Activated CD4-positive, alpha-beta T cell treated with anti-CD3 and anti-CD28 coated beads for 48 hours (primary cell): ENCODE results near the gene TGFB1I1.
"Not testable (repeated sequence)": the region's sequence is repeated elsewhere in the genome, so short reads cannot be mapped to it uniquely, and the experiment has no call there.

Experiments used
- DNase-seq: peaks from one replicate; pipeline ENCODE4 v3.0.0-alpha.2; 2020

The TGFB1I1 gene

DNA sequence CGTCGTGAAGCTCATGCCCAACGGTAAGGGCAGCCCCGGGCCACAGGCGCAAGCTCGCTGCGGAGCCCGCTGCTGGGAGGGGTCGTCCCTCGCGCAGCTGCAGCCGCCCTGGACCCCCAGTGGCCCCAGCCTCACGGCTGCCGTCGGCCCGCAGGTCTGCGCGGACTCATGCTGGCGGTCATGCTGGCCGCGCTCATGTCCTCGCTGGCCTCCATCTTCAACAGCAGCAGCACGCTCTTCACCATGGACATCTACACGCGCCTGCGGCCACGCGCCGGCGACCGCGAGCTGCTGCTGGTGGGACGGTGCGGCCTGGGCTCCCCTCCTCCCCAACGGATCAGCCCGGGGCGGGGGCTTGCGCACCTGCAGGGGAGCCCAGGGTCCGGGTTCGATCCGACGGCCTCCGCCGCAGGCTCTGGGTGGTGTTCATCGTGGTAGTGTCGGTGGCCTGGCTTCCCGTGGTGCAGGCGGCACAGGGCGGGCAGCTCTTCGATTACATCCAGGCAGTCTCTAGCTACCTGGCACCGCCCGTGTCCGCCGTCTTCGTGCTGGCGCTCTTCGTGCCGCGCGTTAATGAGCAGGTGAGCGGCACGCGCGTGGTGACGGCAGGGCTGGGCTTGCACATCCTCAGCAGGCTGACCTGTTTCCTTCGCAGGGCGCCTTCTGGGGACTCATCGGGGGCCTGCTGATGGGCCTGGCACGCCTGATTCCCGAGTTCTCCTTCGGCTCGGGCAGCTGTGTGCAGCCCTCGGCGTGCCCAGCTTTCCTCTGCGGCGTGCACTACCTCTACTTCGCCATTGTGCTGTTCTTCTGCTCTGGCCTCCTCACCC is 16.7 kb downstream of the TGFB1I1 start:
- DNase-seq: no peak

DNA sequence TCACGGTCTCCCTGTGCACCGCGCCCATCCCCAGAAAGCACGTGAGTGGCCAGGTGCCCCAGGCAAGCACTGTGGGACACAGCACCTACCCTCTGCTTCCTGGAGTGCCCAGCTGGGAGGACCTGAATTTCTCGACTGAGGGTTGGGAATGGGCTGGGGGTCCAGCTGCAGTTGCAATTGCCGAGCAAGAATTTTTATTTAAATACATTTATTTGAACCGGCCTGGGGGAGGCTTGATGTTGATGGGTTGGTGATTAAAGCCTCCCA is 17.3 kb downstream of the TGFB1I1 start:
- DNase-seq: no peak

DNA sequence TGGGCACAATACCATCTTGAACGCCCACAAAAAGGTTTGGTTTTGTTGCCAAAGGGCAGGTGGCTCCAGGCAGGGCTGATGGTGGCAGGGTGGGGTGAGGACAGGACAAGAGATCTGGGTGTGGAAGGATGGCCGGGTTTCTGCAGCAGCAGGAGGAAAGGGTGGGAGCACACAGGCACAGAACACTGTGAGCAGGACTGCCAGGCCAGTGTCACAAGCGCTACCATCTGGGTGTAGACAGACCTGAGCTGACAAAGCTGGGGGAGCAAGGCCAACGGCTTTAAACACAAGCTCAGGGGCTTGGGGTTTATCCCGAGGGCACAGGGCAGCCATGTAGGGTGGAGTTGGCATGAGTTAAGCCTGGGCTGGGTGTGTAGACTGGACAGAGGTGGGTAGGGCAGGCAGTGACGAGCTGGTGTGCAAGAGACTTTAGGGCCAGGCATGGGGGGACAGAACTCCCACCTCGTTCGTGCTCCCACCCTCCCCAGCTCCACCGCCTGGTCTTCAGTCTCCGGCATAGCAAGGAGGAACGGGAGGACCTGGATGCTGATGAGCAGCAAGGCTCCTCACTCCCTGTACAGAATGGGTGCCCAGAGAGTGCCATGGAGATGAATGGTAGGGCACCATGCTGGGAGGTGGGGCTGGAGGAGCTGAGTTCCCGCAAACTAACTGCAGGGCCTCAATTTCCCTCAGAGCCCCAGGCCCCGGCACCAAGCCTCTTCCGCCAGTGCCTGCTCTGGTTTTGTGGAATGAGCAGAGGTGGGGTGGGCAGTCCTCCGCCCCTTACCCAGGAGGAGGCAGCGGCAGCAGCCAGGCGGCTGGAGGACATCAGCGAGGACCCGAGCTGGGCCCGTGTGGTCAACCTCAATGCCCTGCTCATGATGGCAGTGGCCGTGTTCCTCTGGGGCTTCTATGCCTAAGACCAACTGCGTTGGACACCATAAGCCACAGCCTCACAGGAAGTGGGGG is 17.9 kb downstream of the TGFB1I1 start:
- no peak for DNase-seq

DNA sequence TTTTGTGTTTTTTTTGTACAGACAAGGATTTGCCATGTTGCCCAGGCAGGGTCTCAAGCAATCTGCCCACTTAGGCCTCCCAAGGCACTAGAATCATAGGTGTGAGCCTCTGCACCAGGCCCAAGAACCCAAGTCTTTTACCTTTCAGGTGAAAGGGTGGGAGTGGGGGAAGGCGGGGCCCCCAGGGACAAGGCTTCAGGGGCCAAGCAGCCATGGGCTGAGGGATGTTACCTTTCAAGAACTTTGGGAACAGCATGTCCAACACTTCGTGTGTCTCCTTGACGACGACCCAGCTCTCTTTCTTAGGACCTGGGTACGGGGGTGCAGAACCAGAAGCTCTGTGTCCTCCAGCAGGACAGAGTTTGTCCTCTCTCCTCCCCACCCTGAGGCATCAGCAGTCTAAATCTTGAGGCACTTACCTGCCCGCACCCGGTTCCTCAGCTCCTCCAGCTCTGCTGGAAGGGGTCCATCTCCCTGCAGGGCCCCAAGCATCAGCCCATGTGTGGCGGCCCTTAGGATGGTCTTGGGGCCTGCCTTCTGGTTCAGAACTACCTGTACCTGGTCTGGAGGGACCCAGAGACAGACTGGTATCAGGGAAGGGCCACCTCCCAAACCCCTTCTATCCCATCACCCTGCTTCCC is 19.9 kb downstream of the TGFB1I1 start:
- no peak for DNase-seq

DNA sequence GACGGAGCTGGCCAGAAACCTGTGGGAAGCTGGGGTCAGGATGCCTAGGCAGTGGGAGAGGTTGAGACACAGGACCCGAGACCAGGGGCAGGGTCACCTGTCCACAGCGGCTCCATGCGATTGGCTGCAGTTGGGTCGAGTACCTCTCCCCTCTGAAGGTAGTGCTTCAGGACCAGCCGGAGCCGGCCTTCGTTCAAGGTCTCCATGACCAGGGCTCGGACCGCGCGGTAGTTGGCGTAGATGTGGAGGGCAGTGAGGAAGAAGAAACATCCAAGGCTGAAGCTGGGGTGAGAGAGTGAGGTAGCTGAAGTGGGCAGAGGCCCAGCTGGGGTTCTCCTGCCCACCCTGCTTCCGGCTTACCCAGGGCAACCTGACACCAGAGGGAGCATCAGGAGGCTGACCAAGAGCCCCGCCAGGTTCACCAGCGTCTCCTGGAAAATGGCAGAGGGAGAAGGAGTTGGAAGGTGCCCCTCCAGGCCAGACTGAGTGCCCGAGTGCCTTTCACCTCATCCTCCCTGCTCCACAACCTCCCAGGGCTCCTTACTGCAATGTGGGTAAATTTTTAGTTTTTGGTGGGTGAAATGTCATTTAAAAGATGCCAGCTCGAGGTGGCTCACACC is 21.7 kb downstream of the TGFB1I1 start:
- no peak for DNase-seq

DNA sequence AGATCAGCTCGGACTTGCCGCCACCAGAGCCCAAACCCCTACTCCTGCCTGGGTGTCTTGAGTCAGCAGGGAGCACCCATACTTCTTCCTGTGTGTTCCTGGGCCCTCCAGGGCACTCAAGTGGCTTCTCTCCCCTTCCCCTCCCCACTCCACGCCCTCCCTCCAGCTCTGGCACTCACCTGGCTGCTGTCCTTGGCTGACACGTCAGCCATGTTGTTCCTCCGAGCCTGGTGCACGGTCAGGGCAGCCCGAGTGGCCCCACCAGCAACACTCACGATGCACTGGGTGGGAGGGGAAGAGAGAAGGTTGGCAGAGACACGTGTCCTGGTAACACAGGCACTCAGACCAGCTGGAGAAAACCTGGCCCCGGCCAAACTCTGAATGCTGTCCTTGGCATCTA is 24.7 kb downstream of the TGFB1I1 start:
- no peak for DNase-seq

DNA sequence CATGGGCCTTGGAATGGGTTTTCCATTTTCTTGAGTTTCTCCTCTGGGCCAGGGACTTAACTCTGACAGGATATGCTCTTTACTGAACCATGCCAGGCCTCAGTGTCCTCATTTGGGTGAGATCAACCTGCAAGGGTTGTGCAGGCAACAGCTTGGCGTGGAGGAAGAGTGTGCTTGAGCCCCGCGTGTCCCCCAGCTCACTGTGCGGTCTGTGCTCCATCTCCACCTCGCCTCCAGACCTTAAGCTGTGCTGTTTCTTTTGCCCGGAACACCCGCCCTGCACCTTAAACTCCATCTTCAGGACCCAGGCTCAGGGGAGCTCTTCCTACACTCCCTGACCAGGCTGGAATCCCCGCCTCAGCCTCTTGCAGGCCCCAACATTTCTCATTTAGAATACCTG is 26.5 kb downstream of the TGFB1I1 start:
- no peak for DNase-seq

DNA sequence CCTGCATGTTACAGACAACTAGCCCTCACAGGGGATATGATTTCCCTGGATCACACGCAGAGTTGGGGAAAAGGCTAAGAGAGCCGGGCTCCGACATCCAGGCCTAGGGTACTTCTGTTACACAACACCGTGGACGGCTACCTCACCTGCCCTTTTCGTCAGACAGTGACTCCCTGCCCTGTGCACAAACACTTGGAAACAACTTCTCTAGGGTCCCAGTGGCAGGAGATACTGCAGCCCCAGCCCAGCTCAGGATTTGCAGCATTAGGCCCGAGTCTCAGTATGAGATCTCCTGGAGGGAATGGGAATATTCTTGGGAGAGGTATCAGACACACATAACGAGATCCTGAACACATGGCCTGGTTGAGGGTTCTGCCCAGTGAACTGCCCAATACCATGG is 28.0 kb downstream of the TGFB1I1 start:
- DNase-seq: no peak

DNA sequence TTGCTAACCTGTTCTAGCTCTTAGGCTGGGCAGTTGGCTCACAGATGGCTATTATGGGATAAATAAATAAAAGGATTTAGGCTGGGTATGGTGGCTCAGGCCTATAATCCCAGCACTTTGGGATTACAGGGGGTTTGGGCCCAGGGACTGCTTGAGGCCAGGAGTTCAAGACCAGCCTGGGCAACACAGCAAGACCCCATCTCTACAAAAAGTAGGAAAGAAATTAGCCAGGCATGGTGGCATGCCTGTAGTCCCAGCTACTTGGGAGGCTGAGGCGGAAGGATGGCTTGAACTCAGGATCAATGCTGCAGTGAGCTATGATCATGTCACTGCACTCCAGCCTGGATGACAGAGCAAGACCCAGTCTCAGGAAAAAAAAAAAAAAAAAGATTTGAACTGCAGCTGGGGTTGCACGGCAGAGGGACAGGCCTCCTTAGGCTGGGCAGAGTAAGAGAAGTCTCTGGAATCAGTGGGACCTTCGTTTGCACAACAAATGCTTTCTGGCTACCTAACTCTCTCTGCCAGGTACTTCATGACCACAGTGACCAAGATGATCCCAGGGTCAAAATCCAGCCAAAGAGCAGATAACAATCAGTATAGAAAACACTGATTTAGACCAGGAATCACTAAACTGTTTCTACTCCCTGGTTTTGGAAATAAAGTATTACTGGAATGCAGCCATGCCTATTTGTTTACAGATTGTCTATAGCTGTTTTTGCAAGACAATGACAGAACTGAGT is 29.4 kb downstream of the TGFB1I1 start:
- DNase-seq: no peak

DNA sequence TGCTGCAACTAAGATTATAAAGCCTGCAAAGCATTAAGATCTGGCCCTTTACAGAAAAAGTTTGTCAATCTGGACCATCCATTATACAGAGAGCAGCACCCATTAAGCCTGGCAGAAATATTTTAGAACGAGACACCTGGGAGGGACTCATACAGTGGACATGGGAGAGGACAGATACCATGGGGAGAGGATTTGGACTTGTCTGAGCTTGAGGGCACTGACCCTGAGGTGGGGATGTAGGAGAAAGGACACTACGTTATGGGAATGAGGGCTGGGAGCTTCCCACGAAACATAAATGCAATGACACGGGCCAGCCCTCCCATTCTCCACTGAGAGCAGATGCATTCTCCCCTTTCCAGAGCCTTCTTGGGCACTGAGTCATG is 30.0 kb downstream of the TGFB1I1 start:
- no peak for DNase-seq

DNA sequence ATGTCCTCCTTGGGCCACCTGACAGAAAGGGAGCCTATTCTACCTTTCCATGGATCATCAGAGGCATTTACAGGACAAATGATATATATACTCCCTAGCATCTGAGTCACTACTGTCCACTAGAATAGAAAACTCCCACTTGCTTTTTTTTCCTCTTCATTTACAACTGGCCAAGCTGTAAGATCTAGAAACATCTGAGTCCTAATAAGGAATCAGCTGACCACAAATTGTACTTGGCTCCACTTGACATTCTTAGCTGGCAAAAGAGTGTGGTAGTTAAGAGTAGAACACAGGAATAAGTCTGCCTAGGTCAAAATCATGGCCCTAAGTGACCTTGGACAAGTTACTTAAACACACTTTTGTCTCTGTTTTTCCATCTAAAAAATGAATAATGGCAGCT is 31.0 kb downstream of the TGFB1I1 start:
- DNase-seq: no peak

DNA sequence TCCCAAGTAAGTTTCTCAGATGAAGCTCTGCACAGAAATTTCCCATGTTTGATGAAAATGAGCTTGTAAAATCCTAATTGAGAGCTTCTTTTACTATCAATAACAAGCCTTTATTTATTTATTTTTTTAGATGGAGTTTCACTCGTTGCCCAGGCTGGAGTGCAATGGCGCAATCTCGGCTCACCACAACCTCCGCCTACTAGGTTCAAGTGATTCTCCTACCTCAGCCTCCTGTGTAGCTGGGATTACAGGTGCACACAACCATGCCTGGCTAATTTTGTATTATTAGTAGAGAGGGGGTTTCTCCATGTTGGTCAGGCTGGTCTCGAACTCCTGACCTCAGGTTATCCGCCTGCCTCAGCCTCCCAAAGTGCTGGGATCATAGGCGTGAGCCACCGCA is 31.6 kb downstream of the TGFB1I1 start:
- not testable (repeated sequence) for DNase-seq

DNA sequence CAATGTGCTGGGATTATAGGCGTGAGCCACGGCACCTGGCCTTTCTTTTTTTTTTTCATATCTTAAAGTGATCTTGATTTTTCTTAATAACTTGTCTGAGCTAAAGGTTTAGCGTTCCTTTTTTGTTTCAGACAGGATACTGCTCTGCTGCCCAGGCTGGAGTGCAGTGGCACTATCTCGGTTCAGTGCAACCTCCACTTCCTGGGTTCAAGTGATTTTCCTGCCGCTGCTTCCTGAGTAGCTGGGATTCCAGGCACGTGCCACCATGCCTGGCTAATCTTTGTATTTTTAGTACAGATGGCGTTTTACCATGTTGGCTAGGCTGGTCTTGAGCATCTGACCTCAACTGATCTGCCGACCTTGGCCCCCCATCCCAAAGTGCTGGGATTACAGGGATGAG is 32.2 kb downstream of the TGFB1I1 start:
- DNase-seq: no peak

DNA sequence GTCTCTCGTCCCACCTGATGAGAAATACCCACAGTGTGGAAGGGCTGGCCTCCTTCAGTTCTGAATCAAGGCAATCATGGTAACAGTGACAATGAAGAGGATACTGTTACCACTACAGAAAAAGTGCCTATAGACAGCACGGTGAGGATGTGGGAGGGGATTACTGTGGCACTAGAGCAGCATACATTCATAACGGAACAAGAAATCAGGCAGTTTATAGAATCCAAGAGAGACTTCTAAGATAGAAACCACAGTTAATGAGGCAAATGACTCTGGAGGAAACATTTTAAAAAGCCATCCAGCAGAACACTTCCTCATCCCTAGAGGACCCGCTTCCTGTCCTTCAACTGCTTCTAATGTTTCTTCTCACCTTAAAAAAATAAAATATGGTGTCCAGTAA is 33.5 kb downstream of the TGFB1I1 start:
- peak; percentile 37 for DNase-seq

DNA sequence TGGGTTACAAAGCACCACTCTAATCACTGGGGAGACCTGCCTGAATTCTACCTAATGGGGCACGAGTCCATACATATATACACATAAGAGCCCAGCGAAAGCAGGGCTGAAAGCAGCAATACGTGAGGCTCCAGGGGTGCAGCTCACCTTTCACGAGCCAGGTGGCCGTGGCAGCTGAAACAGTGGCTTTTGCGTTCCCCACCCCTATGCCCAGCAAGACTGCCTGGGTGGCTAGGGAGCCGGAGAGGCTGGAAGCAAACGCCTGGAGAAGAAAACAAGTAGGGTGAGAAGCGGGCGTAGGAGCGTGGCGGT is 35.6 kb downstream of the TGFB1I1 start:
- no peak for DNase-seq

DNA sequence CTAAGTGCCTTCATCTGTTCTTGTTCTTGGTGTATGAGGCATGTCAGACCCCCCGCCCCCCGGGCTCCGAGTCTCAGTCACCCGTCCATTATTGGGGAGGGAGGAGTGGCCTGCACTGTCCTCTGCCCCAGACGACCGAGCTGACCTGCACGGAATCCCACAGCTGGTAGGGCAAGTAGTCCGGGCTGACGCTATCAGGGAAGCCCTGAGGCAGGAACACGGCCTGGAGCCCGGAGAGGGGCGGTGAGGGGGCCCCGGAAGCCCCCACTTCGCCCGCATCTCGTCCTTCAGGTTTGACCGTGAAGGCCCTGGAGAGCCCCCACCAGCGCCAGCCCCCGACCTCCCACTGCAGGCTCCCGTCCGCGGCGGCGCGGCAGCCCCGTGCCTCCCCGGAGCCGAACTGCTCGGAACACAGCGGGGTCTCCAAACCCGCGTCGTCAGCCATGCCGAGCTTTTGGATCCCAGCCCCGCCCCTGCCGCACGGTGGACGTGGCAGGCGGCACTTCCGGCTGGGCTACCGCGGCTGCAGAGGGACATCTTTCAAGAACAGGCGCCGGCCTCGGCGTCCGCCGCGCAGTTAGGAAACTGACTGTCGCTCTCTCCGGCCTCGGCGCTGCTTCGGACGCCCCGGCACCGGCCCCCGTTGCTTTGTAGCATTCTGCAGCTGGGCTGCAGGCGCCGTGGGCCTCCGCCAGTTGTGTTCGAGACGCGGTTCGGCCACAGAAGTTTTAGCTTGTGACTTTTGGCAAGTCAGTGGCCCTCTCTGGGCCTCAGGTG is 36.2 kb downstream of the TGFB1I1 start, which contains the start of gene RUSF1:
Gene RUSF1 (minus strand): TSS at position 463 of the 777 bp plus-strand sequence. CDS start 18 bp downstream, at position 445.
- DNase-seq: peak; percentile 91

DNA sequence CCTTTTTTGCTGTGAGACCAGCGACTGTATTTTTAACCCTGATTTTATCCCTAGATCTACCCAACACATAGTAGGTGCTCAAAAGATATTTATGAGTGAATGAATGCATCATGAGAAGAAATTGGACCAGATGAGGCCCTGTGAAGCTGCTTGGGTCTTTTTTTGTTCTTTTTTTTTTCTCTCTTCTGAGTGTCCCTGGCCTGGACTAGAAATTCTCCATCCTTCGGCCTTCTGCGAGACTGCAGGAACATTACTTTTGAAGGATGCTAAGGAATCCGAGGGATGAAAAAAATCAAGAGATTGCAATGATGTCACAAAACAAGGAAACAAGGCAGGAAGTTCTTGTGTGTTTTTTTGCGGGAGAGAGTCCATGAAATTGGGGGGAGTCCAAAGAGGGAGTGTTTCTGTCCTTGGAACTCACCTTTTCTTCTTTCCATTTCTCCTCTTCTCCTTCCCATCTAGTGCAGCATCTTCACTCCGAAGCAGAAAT is 36.8 kb downstream of the TGFB1I1 start:
- no peak for DNase-seq

DNA sequence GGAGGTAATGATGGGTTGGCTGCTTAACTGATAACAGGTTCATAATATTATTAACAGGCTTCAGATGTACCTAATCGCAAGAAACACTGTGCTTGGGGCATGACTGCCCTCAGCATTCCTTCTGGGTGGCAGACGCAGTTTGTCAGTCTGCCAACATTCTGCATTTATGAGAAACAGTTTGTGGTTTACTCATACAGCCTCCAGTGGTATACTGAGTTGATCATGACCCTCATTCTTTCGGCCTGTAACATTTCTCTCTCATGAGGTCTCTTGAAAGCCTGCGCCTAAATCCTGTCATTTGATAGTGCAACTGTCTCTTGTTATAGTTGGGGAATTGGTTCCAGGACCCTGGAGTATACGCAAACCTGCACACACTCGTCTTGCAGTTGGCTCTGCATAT is 41.2 kb downstream of the TGFB1I1 start:
- DNase-seq: no peak

DNA sequence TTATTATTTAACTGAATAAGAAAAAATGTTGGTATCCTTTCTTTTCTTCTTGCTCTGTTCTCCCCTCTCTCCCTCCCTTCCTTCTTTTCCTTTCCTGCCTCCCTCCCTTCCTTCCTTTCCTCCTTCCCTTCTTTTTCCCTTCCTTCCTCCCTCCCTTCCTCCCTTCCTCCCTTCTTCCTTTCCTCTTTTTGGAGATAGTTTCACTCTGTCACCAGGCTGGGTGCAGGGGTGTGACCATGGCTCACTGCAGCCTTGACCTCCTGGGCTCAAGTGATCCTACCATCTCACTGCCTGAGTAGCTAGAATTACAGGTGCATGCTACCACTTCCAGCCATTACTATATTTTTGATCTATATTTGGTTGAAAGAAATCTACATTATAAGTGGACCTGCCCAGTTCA is 41.9 kb downstream of the TGFB1I1 start:
- no peak for DNase-seq

DNA sequence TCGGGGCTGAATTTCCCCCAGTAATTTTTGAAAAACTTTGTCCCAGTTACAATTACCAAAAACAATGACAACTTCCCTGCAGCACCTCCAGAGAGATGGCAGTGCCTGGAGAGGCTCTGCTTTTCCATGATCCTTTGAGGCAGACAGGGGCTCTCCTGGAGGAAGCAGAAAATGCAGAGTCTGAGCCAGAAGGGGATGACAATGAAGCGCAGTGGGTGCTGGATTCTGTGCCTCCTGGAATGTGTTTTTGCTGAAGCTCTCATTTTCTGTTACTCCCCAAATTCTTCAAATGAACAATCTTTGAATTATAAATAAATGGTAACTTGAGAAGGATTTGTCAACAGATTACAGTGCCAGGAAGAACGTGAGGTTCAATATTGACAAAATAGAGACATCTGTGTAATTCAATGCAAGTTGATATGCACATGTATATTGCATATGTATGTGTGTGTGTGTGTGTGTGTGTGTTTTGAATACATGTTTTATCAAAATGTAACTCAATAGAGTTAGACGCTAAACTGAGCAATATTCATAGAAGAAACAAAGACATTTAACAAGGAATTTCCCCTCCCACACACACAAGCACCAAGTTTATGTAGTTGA is 45.9 kb downstream of the TGFB1I1 start:
- no peak for DNase-seq

DNA sequence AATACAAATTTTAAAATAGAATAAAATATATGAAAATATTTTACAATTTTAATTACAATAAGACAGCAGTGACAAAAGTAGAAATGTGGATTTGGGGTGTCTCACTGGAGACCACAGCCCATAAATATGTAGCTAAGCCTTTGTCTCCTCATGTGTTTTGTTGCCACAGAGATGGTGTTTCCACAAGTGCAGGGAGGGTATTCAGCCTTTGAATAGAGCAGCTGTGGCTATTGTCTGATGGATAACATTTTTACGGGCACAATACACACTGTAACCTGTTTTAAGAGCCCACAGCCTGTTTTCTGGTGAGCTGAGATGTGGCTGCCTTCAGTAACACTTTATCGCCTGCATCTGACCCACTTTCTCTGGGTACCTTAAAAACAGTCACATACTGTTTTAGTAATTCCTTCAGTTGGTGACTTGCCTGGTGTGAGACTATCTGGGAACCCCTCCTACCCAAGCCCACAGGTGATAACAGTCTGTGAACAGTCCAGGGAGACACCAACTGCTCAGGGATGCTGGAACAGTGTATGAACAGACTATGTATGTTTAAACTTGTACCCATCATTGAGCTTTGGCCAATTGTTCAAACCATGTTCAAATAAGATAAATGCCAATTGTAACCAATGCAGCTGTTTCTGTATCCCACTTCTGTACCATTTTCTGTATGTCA is 47.9 kb downstream of the TGFB1I1 start:
- no peak for DNase-seq
